DND-41 (cell line): ENCODE data around the gene TSPAN6.
A peak's percentile ranks its signal among the peaks of the same experiment; 100 is the strongest.

Experiments used
- ATAC-seq: fragments of 200-7000 bp; cut with Tn5 transposase; 3 replicates; pipeline ENCODE4 v1.9.1; 2021; ENCODE audit warnings: low read depth; ENCODE audit not compliant: insufficient read depth
- DNase-seq: peaks from one replicate; pipeline ENCODE4 v3.0.0-alpha.2; 2020
- H2AFZ ChIP-seq: 2 replicates; pipeline ENCODE4 v1.6.0; 2012; ENCODE audit warnings: low read depth, low read length
- H3K27ac ChIP-seq: 2 replicates; pipeline ENCODE4 v1.5.1; 2012; ENCODE audit warnings: low read length, inconsistent platforms
- H3K27me3 ChIP-seq: fragments of 200-600 bp; sonication (generic); 2 replicates; pipeline ENCODE4 v1.6.0; 2012; ENCODE audit warnings: low read length, mild to moderate bottlenecking, inconsistent platforms; ENCODE audit not compliant: insufficient read depth, poor library complexity
- H3K36me3 ChIP-seq: 2 replicates; pipeline ENCODE4 v1.5.1; 2012; ENCODE audit warnings: low read length, inconsistent platforms; ENCODE audit not compliant: insufficient read depth
- H3K4me1 ChIP-seq: 2 replicates; pipeline ENCODE4 v1.5.1; 2012; ENCODE audit warnings: mild to moderate bottlenecking, low read length; ENCODE audit not compliant: insufficient read depth
- H3K4me2 ChIP-seq: 2 replicates; pipeline ENCODE4 v1.6.0; 2012; ENCODE audit warnings: mild to moderate bottlenecking, moderate library complexity, low read length, inconsistent platforms; ENCODE audit not compliant: insufficient read depth
- H3K4me3 ChIP-seq, 2 experiments: fragments of 200-600 bp in 1 of 2; shearing (Covaris generic) in 1 of 2; 2 replicates each; pipeline ENCODE4 v1.5.1; 2012 to 2016; ENCODE audit warnings: inconsistent platforms in 2 of 2, low read length in 2 of 2, mild to moderate bottlenecking in 2 of 2, low read depth in 1 of 2, moderate library complexity in 1 of 2
- H3K79me2 ChIP-seq: 2 replicates; pipeline ENCODE4 v1.6.0; 2012; ENCODE audit warnings: low read length, inconsistent platforms; ENCODE audit not compliant: insufficient read depth
- H3K9ac ChIP-seq: 2 replicates; pipeline ENCODE4 v1.6.0; 2012; ENCODE audit warnings: low read depth, mild to moderate bottlenecking, inconsistent platforms, low read length, moderate library complexity
- H3K9me3 ChIP-seq: 2 replicates; pipeline ENCODE4 v1.5.1; 2012; ENCODE audit warnings: low read length, moderate library complexity, mild to moderate bottlenecking, inconsistent platforms; ENCODE audit not compliant: insufficient read depth, severe bottlenecking
- H4K20me1 ChIP-seq: 2 replicates; pipeline ENCODE4 v1.6.0; 2012; ENCODE audit warnings: low read length; ENCODE audit not compliant: insufficient read depth
- EZH2 ChIP-seq: IDR thresholded peaks from 3 replicates; pipeline ENCODE4 v1.6.1; 2012; ENCODE audit warnings: borderline replicate concordance, low read depth, mild to moderate bottlenecking, moderate library complexity, low read length, inconsistent platforms; ENCODE audit not compliant: severe bottlenecking
- TF ChIP-seq, protein P1 (sequence below): IDR thresholded peaks from 2 replicates; pipeline ENCODE4 v1.5.1; 2012; ENCODE audit warnings: borderline replicate concordance, low read length, moderate library complexity, mild to moderate bottlenecking; ENCODE audit not compliant: poor library complexity, severe bottlenecking; ENCODE audit errors: extremely low read depth

Gene TSPAN6, protein sequence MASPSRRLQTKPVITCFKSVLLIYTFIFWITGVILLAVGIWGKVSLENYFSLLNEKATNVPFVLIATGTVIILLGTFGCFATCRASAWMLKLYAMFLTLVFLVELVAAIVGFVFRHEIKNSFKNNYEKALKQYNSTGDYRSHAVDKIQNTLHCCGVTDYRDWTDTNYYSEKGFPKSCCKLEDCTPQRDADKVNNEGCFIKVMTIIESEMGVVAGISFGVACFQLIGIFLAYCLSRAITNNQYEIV

DNA sequence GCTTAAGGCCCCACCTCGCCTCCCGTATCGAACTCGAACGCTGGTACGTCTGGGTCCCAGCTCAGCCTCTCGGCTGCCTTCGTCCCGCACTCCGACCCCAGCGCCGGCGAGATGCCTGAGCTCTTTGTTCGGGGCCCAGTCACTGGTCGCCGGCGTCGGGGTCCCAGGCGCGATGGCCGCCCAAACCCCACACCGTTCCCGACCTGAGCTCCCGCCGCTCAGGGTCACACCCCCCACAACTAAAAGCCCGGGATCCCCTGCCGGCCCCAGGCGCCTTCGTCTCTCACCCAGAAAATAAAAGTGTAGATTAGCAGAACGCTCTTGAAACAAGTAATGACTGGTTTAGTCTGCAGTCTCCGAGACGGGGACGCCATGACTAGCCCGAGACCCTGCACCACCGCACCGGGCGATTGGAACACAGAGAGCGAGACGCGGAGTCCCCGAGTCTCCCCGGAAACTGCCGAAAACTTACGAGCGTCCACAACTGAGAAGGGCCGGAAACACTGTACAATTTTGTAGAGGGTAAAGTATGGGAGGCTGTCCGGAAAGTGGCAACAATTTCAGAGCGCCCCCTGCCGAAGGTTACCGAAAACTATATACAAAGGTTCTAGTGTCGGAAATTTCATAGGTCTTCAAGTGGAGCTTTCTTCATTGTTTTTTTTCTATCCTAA is at the start of gene TSPAN6:
Gene TSPAN6, minus strand, starts transcription at position 486 of the 671 bp plus-strand sequence. Its CDS starts 112 bp downstream, at position 374.
- no peak within 1 kb of the TSS for H3K9ac ChIP-seq
- H3K27me3 ChIP-seq: no peaks in the 10 kb centered on the region
- H3K4me1 ChIP-seq: no peaks in the 10 kb centered on the region
- no peak within 1 kb of the TSS for H3K4me2 ChIP-seq
- H3K4me3 ChIP-seq: no peak within 1 kb of the TSS
- DNase-seq (no peak), ATAC-seq (no peak)
- no peaks in the 10 kb centered on the region for H3K79me2 ChIP-seq
- no peaks in the 10 kb centered on the region for H3K36me3 ChIP-seq
- no peaks in the 10 kb centered on the region for H3K9me3 ChIP-seq
- no peaks in the 10 kb centered on the region for H4K20me1 ChIP-seq
- TF ChIP-seq, protein P1, sequence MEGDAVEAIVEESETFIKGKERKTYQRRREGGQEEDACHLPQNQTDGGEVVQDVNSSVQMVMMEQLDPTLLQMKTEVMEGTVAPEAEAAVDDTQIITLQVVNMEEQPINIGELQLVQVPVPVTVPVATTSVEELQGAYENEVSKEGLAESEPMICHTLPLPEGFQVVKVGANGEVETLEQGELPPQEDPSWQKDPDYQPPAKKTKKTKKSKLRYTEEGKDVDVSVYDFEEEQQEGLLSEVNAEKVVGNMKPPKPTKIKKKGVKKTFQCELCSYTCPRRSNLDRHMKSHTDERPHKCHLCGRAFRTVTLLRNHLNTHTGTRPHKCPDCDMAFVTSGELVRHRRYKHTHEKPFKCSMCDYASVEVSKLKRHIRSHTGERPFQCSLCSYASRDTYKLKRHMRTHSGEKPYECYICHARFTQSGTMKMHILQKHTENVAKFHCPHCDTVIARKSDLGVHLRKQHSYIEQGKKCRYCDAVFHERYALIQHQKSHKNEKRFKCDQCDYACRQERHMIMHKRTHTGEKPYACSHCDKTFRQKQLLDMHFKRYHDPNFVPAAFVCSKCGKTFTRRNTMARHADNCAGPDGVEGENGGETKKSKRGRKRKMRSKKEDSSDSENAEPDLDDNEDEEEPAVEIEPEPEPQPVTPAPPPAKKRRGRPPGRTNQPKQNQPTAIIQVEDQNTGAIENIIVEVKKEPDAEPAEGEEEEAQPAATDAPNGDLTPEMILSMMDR: no peak
- H2AFZ ChIP-seq: no peak within 1 kb of the TSS
- no peak within 1 kb of the TSS for H3K27ac ChIP-seq

DNA sequence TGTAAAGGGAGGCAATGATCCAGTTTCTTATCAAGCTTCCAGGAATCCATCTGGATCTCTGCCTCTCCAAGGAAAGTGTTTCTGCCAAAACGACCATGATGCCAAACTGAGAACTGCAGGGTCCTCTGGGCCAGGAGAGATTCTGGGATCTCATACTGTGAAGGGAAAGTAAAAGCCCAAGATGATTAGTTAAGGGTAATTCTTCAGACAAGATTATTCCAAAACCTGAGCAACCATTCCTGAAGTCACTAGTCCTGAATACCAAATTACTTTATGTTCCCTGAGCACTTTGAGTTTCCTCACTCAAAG is 49.3 kb upstream of the TSPAN6 start:
- Histone ChIP-seq H3K4me1 (no peaks in the 10 kb centered on the region), H3K27ac (no peak overlapping the region), H3K4me3 (no peak overlapping the region), H4K20me1 (no peaks in the 10 kb centered on the region), H3K36me3 (no peaks in the 10 kb centered on the region), H3K9me3 (no peaks in the 10 kb centered on the region), H3K4me2 (no peak overlapping the region), H2AFZ (no peak overlapping the region), H3K79me2 (no peaks in the 10 kb centered on the region), H3K27me3 (no peaks in the 10 kb centered on the region), H3K9ac (no peak overlapping the region)
- no peak for TF ChIP-seq EZH2
- TF ChIP-seq, protein P1: no peak
- DNase-seq (no peak), ATAC-seq (no peak)

DNA sequence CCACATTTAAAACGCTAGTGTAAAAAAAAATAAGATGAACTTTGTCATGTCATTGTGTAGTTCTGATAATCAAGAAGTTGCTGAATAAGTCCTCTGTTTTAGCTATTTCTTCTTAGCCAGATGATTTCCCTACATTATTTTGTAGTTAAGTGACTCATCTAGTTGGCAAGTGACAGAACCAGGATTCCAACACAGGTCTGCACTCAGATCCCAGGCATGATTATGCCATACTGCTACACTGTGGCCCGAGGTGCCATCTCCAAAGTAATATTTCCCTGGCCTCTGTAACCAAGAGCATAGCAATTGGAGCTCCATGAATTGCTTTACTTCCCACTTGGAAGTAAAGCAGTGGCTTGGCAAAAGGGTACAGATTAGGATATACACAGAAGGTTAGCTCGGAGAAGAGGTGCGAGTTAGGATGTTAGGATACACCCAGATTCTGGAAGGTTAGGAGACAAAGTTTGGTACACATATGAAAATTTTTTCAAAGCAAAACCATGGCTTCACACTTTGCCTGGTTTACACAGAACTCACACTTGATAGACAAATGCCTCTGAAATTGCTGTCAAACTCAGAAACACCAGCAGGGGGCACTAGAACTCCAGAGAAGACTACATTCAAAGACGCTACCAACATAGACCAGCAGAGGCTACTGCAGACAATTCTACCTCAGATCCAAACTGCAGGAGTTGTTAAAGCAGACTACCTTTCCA is 48.8 kb upstream of the TSPAN6 start:
- ATAC-seq: peak; percentile 81

More for the DNA sequence above, 48.8 kb upstream of the TSPAN6 start:
- Histone ChIP-seq H3K4me3 (no peak overlapping the region), H4K20me1 (no peaks in the 10 kb centered on the region), H3K36me3 (no peaks in the 10 kb centered on the region), H2AFZ (no peak overlapping the region; the same call in 1 of the 2 replicates), H3K27me3 (no peaks in the 10 kb centered on the region), H3K4me1 (no peaks in the 10 kb centered on the region), H3K4me2 (no peak overlapping the region), H3K9ac (no peak overlapping the region), H3K27ac (no peak overlapping the region), H3K79me2 (no peaks in the 10 kb centered on the region), H3K9me3 (no peaks in the 10 kb centered on the region)
- peak; percentile 66 for DNase-seq
- TF ChIP-seq EZH2: no peak
- TF ChIP-seq, protein P1: peak; percentile 76
